NCI-H82 treated with DMSO at 0.1 percent for 48 hours (cell line): Measurements from ENCODE around the gene CCDC18.
"Not testable (repeated sequence)": the region's sequence is repeated elsewhere in the genome, so short reads cannot be mapped to it uniquely, and the experiment has no call there.

Experiments used
- DNase-seq: peaks from one replicate; lab custom pipeline; 2025; ENCODE audit not compliant: unreplicated experiment; lab: John Stamatoyannopoulos, UW

The CCDC18 gene

DNA sequence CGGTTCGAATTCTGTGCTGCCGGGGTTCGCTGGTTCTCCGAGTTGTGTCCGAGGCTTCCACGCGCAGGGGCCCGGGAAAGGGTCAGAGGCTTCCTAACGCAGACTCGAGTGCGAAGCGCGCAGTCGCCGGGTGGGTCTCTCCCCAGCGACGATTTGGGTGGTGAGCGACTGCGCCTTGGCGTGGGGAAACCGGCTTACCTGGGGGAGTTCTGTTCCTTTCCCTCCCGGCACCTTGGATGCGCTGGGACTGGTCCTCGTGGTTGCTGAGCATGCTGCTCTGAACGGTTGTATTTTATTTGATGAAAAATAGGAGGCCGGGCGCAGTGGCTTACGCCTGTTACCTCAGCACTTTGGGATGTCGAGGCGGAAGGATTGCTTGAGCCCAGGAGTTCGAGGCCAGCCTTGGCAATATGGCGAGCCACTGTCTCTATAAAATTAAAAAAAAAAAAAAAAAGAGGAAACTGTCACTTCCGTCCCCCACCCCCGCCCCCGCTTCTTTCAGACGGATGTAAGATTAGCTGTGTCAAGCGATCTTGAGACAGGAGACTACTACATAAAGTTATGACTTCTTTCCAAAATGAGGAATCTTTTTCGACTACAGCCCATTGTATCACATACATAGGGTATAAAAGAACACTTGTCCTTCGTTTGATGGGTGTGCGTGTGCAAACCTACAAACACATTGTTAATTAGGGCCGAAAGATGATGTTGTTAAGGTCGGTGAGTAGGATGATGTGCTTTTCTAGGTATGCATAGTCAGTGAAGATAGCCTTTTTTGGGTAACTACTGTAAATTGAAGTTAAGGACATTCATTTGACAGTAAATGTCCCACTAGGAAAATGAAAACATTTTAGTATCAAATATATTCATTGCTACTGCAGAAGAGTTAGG, at the start of gene CCDC18:
Gene CCDC18, plus strand, starts transcription at position 2 of the 891 bp plus-strand sequence. CDS start 2,638 bp downstream, outside the sequence.
- DNase-seq: no peak

DNA sequence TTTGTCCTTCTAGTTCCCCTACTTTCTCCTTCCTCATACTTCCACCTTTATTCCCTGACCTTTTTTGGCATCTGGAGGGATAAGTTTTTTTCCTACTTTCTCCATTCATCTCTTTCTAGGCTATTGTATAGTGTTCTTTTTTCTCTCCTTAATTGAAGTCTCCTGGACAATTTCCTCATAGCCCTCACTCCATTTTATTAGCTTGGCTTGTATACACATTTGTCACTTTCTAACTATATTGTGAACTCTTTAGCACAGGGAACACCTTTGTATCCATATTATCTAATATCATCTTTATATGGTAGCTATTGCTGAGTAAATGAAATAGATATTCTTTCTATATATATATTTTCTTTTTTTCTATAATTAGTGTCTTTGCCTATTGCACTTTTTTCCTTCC, 47.9 kb upstream of the CCDC18 start:
- DNase-seq: no peak

- DNase-seq: no peak
Measured at GRCh38 chr1:93136445-93136844, 44.1 kb upstream of the CCDC18 start.

- DNase-seq: no peak
Measured at GRCh38 chr1:93137604-93138292, 42.8 kb upstream of the CCDC18 start.

DNA sequence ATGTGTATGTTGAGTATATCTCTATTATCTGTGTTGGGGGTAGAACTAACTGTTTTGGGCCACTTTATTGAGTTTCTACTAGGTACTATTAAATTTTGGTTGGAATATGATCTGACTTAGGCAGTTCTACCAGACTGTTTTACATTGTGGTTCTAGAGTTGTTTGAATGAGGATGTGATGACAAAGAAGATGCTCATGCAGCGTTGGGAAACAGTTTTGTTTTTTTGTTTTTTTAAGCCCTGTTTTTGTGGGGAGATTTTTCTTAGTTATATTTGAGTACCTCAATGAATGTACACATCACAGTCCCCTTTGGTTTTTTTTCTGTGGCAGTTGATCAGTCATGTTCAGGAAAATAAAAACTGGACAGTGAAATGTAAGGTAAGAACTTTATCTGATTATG, 40.4 kb upstream of the CCDC18 start:
- no peak for DNase-seq

GRCh38 chr1:93142161-93142560, 38.4 kb upstream of the CCDC18 start:
- no peak for DNase-seq

- DNase-seq: no peak
Measured at GRCh38 chr1:93143136-93143535, 37.4 kb upstream of the CCDC18 start.

- no peak for DNase-seq
Measured at GRCh38 chr1:93143769-93144168, 36.8 kb upstream of the CCDC18 start.

DNA sequence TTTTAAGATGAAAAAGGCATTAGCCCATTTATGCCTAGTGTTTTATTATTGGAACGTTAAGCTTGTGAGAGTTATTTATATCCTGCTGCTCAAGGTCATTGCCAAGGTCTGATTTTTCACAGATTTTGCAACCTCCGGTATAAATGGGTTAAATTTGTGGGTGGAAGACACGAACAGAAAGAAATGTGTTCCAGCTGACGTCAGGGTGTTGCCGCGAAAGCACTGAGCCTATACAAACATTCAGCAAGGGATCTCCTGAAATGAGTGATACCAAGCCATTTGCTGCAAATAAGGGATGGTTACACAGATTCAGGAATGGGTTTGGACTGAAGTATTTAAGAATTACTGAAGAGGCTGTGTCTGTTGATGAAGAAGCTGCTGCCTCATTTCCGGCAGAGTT, 32.5 kb upstream of the CCDC18 start:
- DNase-seq: no peak

- no peak for DNase-seq
Measured at GRCh38 chr1:93150729-93151128, 29.8 kb upstream of the CCDC18 start.

DNA sequence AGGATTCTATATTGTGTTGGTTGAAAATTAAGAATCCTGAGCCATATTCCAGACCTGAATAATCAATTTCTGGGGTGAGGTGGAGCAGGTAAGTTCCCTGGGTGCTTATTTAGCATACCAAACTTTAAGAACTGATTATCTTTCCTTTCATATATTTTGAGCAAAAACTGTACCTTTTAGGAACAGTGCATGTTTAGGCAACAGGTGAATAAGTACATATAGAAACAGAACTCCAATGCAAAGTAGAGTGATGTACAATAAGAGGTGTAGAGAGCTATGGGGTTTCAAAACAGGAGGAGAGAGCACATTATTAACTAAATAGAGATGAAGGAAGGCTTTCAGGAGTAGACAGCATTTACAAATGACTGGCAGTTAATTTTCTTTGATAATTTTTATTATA, 29.1 kb upstream of the CCDC18 start:
- no peak for DNase-seq

- no peak for DNase-seq
Measured at GRCh38 chr1:93152835-93153234, 27.7 kb upstream of the CCDC18 start.

DNA sequence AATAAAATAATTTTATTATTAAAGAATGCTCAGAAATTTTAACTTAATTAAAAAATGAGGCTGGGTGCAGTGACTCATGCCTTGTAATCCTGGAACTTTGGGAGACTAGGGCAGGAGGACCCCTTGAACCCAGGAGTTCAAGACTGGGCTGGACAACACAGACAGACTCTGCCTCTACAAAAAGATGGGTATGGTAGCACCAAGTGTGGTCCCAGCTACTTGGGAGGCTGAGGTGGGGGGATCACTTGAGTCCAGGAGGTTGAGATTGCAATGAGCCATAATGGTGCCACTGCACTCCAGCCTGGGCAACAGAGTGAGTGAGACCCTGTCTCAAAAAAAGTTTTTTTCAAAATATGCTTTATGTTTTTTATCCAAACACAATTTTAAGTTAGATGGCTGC, 25.6 kb upstream of the CCDC18 start:
- no peak for DNase-seq

DNA sequence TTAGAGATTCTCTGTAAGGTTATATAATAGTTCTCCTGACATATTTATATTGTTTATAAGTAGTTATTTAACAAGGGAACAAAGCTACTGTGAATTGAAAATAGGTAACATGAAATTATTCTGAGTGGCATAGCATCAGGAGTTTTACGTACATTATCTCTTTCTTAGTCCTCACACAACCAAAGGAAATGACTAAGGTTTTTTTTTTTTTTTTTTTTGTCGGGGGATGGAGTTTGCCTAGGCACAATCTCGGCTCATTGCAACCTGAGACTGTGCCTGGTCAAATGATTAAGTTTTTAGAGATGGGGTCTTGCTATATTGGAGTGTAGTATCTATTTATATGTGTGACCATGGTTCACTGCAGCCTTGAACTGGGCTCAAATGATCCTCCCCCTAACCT, 25.2 kb upstream of the CCDC18 start:
- DNase-seq: no peak

DNA sequence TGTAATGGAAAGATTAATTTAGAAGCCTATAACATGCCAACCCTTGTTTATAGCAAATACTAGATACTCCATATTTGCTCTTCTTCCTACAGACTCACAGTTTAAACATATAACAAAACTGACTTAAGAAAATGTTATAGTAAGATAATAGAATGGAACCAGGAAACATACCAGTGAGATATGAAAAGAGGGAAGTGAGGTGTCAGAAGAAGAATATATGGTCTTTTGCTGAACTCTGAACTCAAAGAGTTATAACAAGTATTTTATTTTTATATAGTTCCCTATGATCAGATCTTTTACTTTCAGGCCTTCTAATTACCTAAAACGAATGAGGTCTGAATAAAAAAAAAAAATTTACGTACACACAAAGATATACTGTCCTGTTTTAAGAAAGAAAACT, 21.2 kb upstream of the CCDC18 start:
- DNase-seq: no peak

DNA sequence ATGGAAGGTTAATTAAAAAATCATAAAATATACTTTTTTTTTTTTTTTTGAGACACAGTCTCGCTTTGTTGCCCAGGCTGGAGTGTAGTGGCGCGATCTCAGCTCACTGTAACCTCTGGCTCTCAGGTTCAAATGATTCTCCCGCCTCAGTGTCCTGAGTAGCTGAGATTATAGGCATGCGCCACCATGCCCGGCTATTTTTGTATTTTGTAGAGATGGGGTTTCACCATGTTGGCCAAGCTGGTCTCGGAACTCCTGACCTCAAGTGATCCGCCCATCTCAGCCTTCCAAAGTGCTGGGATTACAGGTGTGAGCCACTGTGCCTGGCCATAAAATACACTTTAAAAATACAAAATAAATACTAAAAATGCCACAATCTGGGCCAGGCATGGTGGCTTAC, 17.2 kb upstream of the CCDC18 start:
- not testable (repeated sequence) for DNase-seq

- no peak for DNase-seq
Measured at GRCh38 chr1:93164816-93165215, 15.7 kb upstream of the CCDC18 start.

GRCh38 chr1:93165895-93166294, 14.6 kb upstream of the CCDC18 start:
- DNase-seq: not testable (repeated sequence)

DNA sequence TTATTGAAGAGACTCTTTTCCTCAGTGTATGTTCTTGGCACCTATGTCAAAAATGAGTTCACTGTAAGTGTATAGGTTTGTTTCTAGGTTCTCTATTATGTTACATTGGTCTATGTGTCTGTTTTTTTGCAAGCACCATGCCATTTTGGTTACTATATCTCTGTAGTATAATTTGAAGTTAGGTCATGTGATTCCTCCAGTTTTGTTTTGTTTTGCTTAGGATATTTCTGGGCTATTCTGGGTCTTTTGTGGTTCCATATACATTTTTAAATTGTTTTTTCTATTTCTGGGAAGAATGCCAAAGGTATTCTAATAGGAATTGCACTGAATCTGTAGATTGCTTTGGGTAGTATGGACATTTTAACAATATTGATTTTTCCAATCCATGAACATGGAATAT, 13.5 kb upstream of the CCDC18 start:
- DNase-seq: no peak

GRCh38 chr1:93170141-93170678, 10.3 kb upstream of the CCDC18 start:
- DNase-seq: not testable (repeated sequence)

- DNase-seq: no peak
Measured at GRCh38 chr1:93171549-93172034, 8.9 kb upstream of the CCDC18 start.

- DNase-seq: no peak
Measured at GRCh38 chr1:93172778-93173177, 7.7 kb upstream of the CCDC18 start.
